GM19438 (cell line): ENCODE data around the gene SEC22A.
A peak's percentile ranks its signal among the peaks of the same experiment; 100 is the strongest.

Experiments
- ATAC-seq: cut with Tn5 transposase; IDR thresholded peaks from one replicate; pipeline ENCODE4 v1.9.1; 2021; ENCODE audit warnings: low read depth; ENCODE audit not compliant: unreplicated experiment

Gene SEC22A

GRCh38 chr3:123201557-123202427, at the start of gene SEC22A:
Gene SEC22A (plus strand): TSS chr3:123201943. CDS start chr3:123209218, 7,275 bp downstream.
- peak; percentile 99 for ATAC-seq

GRCh38 chr3:123152687-123153086, 49.1 kb upstream of the SEC22A start:
- no peak for ATAC-seq

- ATAC-seq, result no peak
Observed at GRCh38 chr3:123153125-123154019, 48.4 kb upstream of the SEC22A start.

- ATAC-seq, result no peak
Observed at GRCh38 chr3:123154020-123154985, 47.4 kb upstream of the SEC22A start.

- no peak for ATAC-seq
Observed at GRCh38 chr3:123155471-123156011, 46.2 kb upstream of the SEC22A start.

GRCh38 chr3:123156276-123156995, 45.3 kb upstream of the SEC22A start:
- ATAC-seq, result no peak

GRCh38 chr3:123157209-123157597, 44.5 kb upstream of the SEC22A start:
- no peak for ATAC-seq

- ATAC-seq, result no peak
Observed at GRCh38 chr3:123157598-123158287, 44.0 kb upstream of the SEC22A start.

- no peak for ATAC-seq
Observed at GRCh38 chr3:123158330-123158729, 43.4 kb upstream of the SEC22A start.

GRCh38 chr3:123158899-123159390, 42.8 kb upstream of the SEC22A start:
- no peak for ATAC-seq

- ATAC-seq, result no peak
Observed at GRCh38 chr3:123159926-123160635, 41.7 kb upstream of the SEC22A start.

GRCh38 chr3:123161167-123161566, 40.6 kb upstream of the SEC22A start:
- no peak for ATAC-seq

GRCh38 chr3:123163141-123163540, 38.6 kb upstream of the SEC22A start:
- ATAC-seq, result no peak

- ATAC-seq, result no peak
Observed at GRCh38 chr3:123165163-123165562, 36.6 kb upstream of the SEC22A start.

- no peak for ATAC-seq
Observed at GRCh38 chr3:123167686-123168085, 34.1 kb upstream of the SEC22A start.

GRCh38 chr3:123168122-123168521, 33.6 kb upstream of the SEC22A start:
- no peak for ATAC-seq

- no peak for ATAC-seq
Observed at GRCh38 chr3:123168605-123169004, 33.1 kb upstream of the SEC22A start.

GRCh38 chr3:123169492-123169929, 32.2 kb upstream of the SEC22A start:
- no peak for ATAC-seq
